ENCODE results near the gene MGST3. TPM values are rescaled to one million over a fixed set of nuclear protein-coding genes. Genes with fewer than 3 reads are reported as not detected.

The MGST3 gene
- polyA plus RNA-seq, 3 donors = 57.9 to 228 (median 189) TPM

GRCh38 chr1:165632491-165632890 is 1.5 kb downstream of the MGST3 start:
- H3K4me3 ChIP-seq (replicated peaks in 1 of 3; ENCODE audit: low read depth in 2 of 3, low read length in 3 of 3) = peak overlapping the region; percentile 75 to 90 (median 83)
- Mint-ChIP-seq H3K4me3 (no peak overlapping the region), H3K27me3 (ENCODE audit: low read depth in 3 of 3) (no peaks in the 10 kb centered on the region), H3K36me3 (peaks cover 14% of the 10 kb centered on the region in 2 donors), H3K4me1 (peaks cover 51% of the 10 kb centered on the region), H3K27ac (peak overlapping the region in 2 of 7 donors; percentile 85 to 91), H3K9me3 (peaks cover 0 to 6% (median 0%) of the 10 kb centered on the region in 7 donors)
- peaks cover 46 to 73% of the 10 kb centered on the region in 2 donors for H3K4me1 ChIP-seq (ENCODE audit: control insufficient read depth in 1 of 2, insufficient read depth in 2 of 2, low read length in 2 of 2)
- intact Hi-C loops (cut with micrococcal nuclease) = loop anchor here (5.0 to 10.0 kb wide), 5 partner anchors 35 to 132 kb away; partner anchors contain the start of genes ALDH9A1 (in 2 of the 2) and TMCO1 (in 1 of the 2)
- H4K20me1 ChIP-seq (ENCODE audit: insufficient read depth, low read length) = peaks cover 16% of the 10 kb centered on the region
- H3K36me3 ChIP-seq (replicated peaks in 1 of 2; ENCODE audit: control insufficient read depth in 1 of 2, insufficient read depth in 2 of 2, low read length in 2 of 2) = peaks cover 0 to under 1% of the 10 kb centered on the region in 2 donors
- peaks cover 65% of the 10 kb centered on the region for H3K79me2 ChIP-seq (ENCODE audit: insufficient read depth, low read length)
- no peaks in the 10 kb centered on the region for H3K27me3 ChIP-seq (ENCODE audit: control insufficient read depth in 2 of 2, insufficient read depth in 2 of 2, low read length in 2 of 2)
- no peak overlapping the region for H2AFZ ChIP-seq (ENCODE audit: insufficient read depth, low read depth, low read length, poor library complexity, severe bottlenecking)
- H3K4me2 ChIP-seq (replicated peaks; ENCODE audit: extremely low read depth, low read length, poor library complexity, severe bottlenecking) = peak overlapping the region; percentile 89
- H3K9me3 ChIP-seq (replicated peaks in 1 of 2; ENCODE audit: control insufficient read depth in 1 of 2, insufficient read depth in 1 of 2, low read length in 2 of 2) = no peaks in the 10 kb centered on the region
- no CpG with 5 or more reads among the region's 7 CpGs for WGBS (ENCODE audit: insufficient coverage)
- TF ChIP-seq, protein P1, sequence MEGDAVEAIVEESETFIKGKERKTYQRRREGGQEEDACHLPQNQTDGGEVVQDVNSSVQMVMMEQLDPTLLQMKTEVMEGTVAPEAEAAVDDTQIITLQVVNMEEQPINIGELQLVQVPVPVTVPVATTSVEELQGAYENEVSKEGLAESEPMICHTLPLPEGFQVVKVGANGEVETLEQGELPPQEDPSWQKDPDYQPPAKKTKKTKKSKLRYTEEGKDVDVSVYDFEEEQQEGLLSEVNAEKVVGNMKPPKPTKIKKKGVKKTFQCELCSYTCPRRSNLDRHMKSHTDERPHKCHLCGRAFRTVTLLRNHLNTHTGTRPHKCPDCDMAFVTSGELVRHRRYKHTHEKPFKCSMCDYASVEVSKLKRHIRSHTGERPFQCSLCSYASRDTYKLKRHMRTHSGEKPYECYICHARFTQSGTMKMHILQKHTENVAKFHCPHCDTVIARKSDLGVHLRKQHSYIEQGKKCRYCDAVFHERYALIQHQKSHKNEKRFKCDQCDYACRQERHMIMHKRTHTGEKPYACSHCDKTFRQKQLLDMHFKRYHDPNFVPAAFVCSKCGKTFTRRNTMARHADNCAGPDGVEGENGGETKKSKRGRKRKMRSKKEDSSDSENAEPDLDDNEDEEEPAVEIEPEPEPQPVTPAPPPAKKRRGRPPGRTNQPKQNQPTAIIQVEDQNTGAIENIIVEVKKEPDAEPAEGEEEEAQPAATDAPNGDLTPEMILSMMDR (IDR thresholded peaks at IDR 0.05) = no peak
- H3K27ac ChIP-seq (ENCODE audit: low read depth in 1 of 2, low read length in 2 of 2) = peak overlapping the region; percentile 89 to 94
- DNase-seq = peak in 2 of 3 donors; percentile 40 to 50
- H3K9ac ChIP-seq (ENCODE audit: insufficient read depth, low read length, poor library complexity, severe bottlenecking) = peak overlapping the region; percentile 80

- H3K4me1 ChIP-seq (ENCODE audit: control insufficient read depth in 1 of 2, insufficient read depth in 2 of 2, low read length in 2 of 2) = peaks cover 45 to 71% of the 10 kb centered on the region in 2 donors
- no peaks in the 10 kb centered on the region for H3K27me3 ChIP-seq (ENCODE audit: control insufficient read depth in 2 of 2, insufficient read depth in 2 of 2, low read length in 2 of 2)
- no peaks in the 10 kb centered on the region for H3K9me3 ChIP-seq (replicated peaks in 1 of 2; ENCODE audit: control insufficient read depth in 1 of 2, insufficient read depth in 1 of 2, low read length in 2 of 2)
- no peak overlapping the region for H3K4me2 ChIP-seq (replicated peaks; ENCODE audit: extremely low read depth, low read length, poor library complexity, severe bottlenecking)
- Mint-ChIP-seq H3K27me3 (ENCODE audit: low read depth in 3 of 3) (no peaks in the 10 kb centered on the region), H3K4me1 (peaks cover 52% of the 10 kb centered on the region), H3K4me3 (no peak overlapping the region), H3K9me3 (peaks cover 0 to 7% (median 0%) of the 10 kb centered on the region in 7 donors), H3K27ac (peak overlapping the region in 1 of 7 donors; percentile 63), H3K36me3 (peaks cover 17 to 19% of the 10 kb centered on the region in 2 donors)
- no CpG with 5 or more reads among the region's 3 CpGs for WGBS (ENCODE audit: insufficient coverage)
- intact Hi-C loops (cut with micrococcal nuclease) = loop anchor here (5.0 to 10.0 kb wide), 5 partner anchors 34 to 131 kb away; partner anchors contain the start of genes ALDH9A1 (in 2 of the 2) and TMCO1 (in 1 of the 2)
- H3K9ac ChIP-seq (ENCODE audit: insufficient read depth, low read length, poor library complexity, severe bottlenecking) = no peak overlapping the region
- DNase-seq = peak; percentile 26 to 65 (median 50)
- H2AFZ ChIP-seq (ENCODE audit: insufficient read depth, low read depth, low read length, poor library complexity, severe bottlenecking) = no peak overlapping the region
- H3K79me2 ChIP-seq (ENCODE audit: insufficient read depth, low read length) = peaks cover 76% of the 10 kb centered on the region
- H3K27ac ChIP-seq (ENCODE audit: low read depth in 1 of 2, low read length in 2 of 2) = no peak overlapping the region
- TF ChIP-seq, protein P1 (IDR thresholded peaks at IDR 0.05) = no peak
- H4K20me1 ChIP-seq (ENCODE audit: insufficient read depth, low read length) = peaks cover 19% of the 10 kb centered on the region
- H3K4me3 ChIP-seq (replicated peaks in 1 of 3; ENCODE audit: low read depth in 2 of 3, low read length in 3 of 3) = no peak overlapping the region
- peaks cover 0 to 12% of the 10 kb centered on the region in 2 donors for H3K36me3 ChIP-seq (replicated peaks in 1 of 2; ENCODE audit: control insufficient read depth in 1 of 2, insufficient read depth in 2 of 2, low read length in 2 of 2)
Observed at GRCh38 chr1:165633614-165634013, 2.6 kb downstream of the MGST3 start.

All from CD14-positive monocyte (primary cell).